Measurements from ENCODE around the gene THRAP3. TPM values are rescaled to one million over a fixed set of nuclear protein-coding genes. Genes with fewer than 3 reads are reported as not detected.

Gene THRAP3, protein sequence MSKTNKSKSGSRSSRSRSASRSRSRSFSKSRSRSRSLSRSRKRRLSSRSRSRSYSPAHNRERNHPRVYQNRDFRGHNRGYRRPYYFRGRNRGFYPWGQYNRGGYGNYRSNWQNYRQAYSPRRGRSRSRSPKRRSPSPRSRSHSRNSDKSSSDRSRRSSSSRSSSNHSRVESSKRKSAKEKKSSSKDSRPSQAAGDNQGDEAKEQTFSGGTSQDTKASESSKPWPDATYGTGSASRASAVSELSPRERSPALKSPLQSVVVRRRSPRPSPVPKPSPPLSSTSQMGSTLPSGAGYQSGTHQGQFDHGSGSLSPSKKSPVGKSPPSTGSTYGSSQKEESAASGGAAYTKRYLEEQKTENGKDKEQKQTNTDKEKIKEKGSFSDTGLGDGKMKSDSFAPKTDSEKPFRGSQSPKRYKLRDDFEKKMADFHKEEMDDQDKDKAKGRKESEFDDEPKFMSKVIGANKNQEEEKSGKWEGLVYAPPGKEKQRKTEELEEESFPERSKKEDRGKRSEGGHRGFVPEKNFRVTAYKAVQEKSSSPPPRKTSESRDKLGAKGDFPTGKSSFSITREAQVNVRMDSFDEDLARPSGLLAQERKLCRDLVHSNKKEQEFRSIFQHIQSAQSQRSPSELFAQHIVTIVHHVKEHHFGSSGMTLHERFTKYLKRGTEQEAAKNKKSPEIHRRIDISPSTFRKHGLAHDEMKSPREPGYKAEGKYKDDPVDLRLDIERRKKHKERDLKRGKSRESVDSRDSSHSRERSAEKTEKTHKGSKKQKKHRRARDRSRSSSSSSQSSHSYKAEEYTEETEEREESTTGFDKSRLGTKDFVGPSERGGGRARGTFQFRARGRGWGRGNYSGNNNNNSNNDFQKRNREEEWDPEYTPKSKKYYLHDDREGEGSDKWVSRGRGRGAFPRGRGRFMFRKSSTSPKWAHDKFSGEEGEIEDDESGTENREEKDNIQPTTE
- total RNA-seq (2021): 133 and 143 TPM in 2 replicates
- percentile 93 among the genes with signal in this experiment for Bru-seq, nascent RNA
- percentile 92 among the genes with signal in this experiment for BruChase-seq, experiment 1, labeled RNA remaining after a 2-hour chase
- percentile 94 among the genes with signal in this experiment for BruChase-seq, experiment 2, labeled RNA remaining after a 6-hour chase
- long read RNA-seq, full-length matches to known transcripts: 4 of 26 reads
- long read RNA-seq, partial matches to known transcripts: 7 of 26 reads
- long read RNA-seq, other reads (novel, unspliced or antisense): 15 of 26 reads

DNA sequence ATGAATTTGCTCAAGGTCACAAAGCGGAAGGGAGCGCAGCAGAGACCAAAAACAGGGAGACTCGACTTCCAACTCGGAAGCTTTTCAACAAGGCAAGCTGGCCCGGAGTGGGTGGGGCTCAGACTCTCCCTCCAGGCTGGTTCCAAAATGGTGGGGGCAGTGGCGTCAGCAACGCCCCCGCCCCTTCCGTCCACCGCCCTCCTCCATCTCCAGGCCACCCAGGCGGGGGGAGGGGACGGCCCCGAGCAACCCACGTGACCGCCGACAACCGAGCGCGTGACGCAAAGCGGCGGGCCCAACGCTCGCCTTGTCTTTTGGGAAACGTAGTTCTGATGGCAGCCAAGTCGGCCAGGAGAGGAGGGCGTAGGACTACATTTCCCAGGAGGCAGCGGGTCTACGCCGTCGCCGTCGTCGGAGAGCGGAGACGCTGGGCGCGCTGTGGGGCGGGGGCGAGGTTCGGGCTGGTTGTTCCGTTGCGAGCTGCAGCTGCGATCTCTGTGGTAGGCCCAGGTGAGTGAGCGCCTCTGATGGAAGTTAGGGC, at the start of gene THRAP3:
THRAP3 (plus strand) TSS at position 448 of the 541 bp plus-strand sequence. CDS start 58,121 bp downstream, outside the sequence.
- Histone ChIP-seq H3K27me3 (replicated peaks; ENCODE audit: insufficient read depth, low read depth, low read length, poor library complexity) (no peaks in the 10 kb centered on the region), H3K4me3 (ENCODE audit: low read depth, low read length, poor library complexity, severe bottlenecking) (peak within 1 kb of the TSS; percentile 61), H3K9me3 (ENCODE audit: low read depth, low read length, poor library complexity, severe bottlenecking) (no peaks in the 10 kb centered on the region), H3K36me3 (ENCODE audit: insufficient read depth, low read length, poor library complexity, severe bottlenecking) (peaks cover 13% of the 10 kb centered on the region), H3K27ac (ENCODE audit: low read depth, low read length, poor library complexity, severe bottlenecking) (peak within 1 kb of the TSS; percentile 95), H3K4me1 (ENCODE audit: insufficient read depth, low read length, poor library complexity, severe bottlenecking) (peaks cover 13% of the 10 kb centered on the region)
- TF ChIP-seq, protein P1, sequence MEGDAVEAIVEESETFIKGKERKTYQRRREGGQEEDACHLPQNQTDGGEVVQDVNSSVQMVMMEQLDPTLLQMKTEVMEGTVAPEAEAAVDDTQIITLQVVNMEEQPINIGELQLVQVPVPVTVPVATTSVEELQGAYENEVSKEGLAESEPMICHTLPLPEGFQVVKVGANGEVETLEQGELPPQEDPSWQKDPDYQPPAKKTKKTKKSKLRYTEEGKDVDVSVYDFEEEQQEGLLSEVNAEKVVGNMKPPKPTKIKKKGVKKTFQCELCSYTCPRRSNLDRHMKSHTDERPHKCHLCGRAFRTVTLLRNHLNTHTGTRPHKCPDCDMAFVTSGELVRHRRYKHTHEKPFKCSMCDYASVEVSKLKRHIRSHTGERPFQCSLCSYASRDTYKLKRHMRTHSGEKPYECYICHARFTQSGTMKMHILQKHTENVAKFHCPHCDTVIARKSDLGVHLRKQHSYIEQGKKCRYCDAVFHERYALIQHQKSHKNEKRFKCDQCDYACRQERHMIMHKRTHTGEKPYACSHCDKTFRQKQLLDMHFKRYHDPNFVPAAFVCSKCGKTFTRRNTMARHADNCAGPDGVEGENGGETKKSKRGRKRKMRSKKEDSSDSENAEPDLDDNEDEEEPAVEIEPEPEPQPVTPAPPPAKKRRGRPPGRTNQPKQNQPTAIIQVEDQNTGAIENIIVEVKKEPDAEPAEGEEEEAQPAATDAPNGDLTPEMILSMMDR (conservative IDR thresholded peaks at IDR 0.05; ENCODE audit: low read depth, low read length): no peak
- no peak for TF ChIP-seq EZH2 (IDR thresholded peaks at IDR 0.05; ENCODE audit: borderline replicate concordance, low read depth, low read length, poor library complexity, severe bottlenecking)
- DNase-seq (ENCODE audit: low spot score): peak; percentile 100
- ChIA-PET POLR2A (ENCODE audit: low non-redundant PET) (no interaction called here), CTCF (interaction anchor here (0.5 to 1.7 kb wide), 4 partner anchors 26 to 76 kb away, joined by 3 to 11 read pairs (median 6); no protein-coding TSS in a partner anchor)
- BruUV-seq (replicated peaks): no TSS peak
- intact Hi-C loops (cut with micrococcal nuclease; ENCODE audit: unreplicated experiment): loop anchor here (2.0 kb wide), 1 partner anchor 75 kb away; the partner anchor contains the start of gene TRAPPC3

DNA sequence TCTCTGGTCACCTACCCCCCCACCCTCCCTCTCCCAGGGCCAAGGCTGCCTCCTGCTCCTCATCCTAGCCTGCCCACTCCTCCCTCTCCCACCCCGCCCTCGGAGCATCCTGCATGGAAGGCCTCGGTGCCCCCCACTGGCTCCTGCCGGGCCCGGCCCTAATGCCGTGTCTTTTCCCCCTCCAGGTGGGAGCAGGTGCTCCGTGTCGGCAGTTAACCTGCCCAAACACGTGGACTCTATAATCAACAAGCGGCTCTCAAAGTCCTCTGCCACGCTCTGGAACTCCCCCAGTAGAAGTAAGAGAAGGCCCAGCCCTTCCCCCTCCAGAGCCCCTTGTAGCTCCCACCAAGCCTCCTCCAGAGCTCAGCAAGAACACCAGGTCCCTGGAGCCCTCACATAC, 49.5 kb upstream of the THRAP3 start:
- BruUV-seq (replicated peaks): no TSS peak
- no peaks in the 10 kb centered on the region for H3K4me1 ChIP-seq (ENCODE audit: insufficient read depth, low read length, poor library complexity, severe bottlenecking)

More for the DNA sequence above, 49.5 kb upstream of the THRAP3 start:
- Histone ChIP-seq H3K27ac (ENCODE audit: low read depth, low read length, poor library complexity, severe bottlenecking) (no peak overlapping the region), H3K9me3 (ENCODE audit: low read depth, low read length, poor library complexity, severe bottlenecking) (no peaks in the 10 kb centered on the region), H3K36me3 (ENCODE audit: insufficient read depth, low read length, poor library complexity, severe bottlenecking) (peaks cover 81% of the 10 kb centered on the region), H3K27me3 (replicated peaks; ENCODE audit: insufficient read depth, low read depth, low read length, poor library complexity) (no peaks in the 10 kb centered on the region), H3K4me3 (ENCODE audit: low read depth, low read length, poor library complexity, severe bottlenecking) (no peak overlapping the region)
- intact Hi-C loops (cut with micrococcal nuclease; ENCODE audit: unreplicated experiment): no loop called here
- TF ChIP-seq, protein P1 (conservative IDR thresholded peaks at IDR 0.05; ENCODE audit: low read depth, low read length): no peak
- TF ChIP-seq EZH2 (IDR thresholded peaks at IDR 0.05; ENCODE audit: borderline replicate concordance, low read depth, low read length, poor library complexity, severe bottlenecking): no peak
- ChIA-PET POLR2A (ENCODE audit: low non-redundant PET) (no interaction called here), CTCF (no interaction called here)
- no peak for DNase-seq (ENCODE audit: low spot score)
